Endodermal cell (in vitro differentiated cells): ENCODE measurements around the gene NUP62. TPM values are rescaled to one million over a fixed set of nuclear protein-coding genes. Genes with fewer than 3 reads are reported as not detected.

Source experiments
- DNase-seq: peaks from one replicate; pipeline ENCODE4 v3.0.0-alpha.2; 2017
- H3K27ac ChIP-seq: 2 replicates; pipeline ENCODE4 v1.5.1; 2013; ENCODE audit warnings: mild to moderate bottlenecking, low read depth, low read length, moderate library complexity
- H3K27me3 ChIP-seq: 2 replicates; pipeline ENCODE4 v1.6.1; 2013; ENCODE audit warnings: mild to moderate bottlenecking, low read length, moderate library complexity; ENCODE audit not compliant: insufficient read depth, control insufficient read depth, poor library complexity, severe bottlenecking
- H3K36me3 ChIP-seq: 2 replicates; pipeline ENCODE4 v1.7.0; 2013; ENCODE audit warnings: mild to moderate bottlenecking, low read length, moderate library complexity; ENCODE audit not compliant: control insufficient read depth, insufficient read depth
- H3K4me1 ChIP-seq: one replicate; pipeline ENCODE4 v1.7.0; 2013; ENCODE audit warnings: low read length; ENCODE audit not compliant: control insufficient read depth, insufficient read depth
- H3K4me3 ChIP-seq: 2 replicates; pipeline ENCODE4 v1.5.1; 2013; ENCODE audit warnings: mild to moderate bottlenecking, low read length, moderate library complexity
- H3K9ac ChIP-seq: 2 replicates; pipeline ENCODE4 v1.6.1; 2013; ENCODE audit warnings: mild to moderate bottlenecking, low read length, moderate library complexity; ENCODE audit not compliant: poor library complexity, severe bottlenecking; ENCODE audit errors: extremely low read depth
- H3K9me3 ChIP-seq: 2 replicates; pipeline ENCODE4 v1.6.1; 2013; ENCODE audit warnings: mild to moderate bottlenecking, low read length, moderate library complexity; ENCODE audit not compliant: control insufficient read depth
- H3K27ac Mint-ChIP-seq: 2 replicates; pipeline ENCODE4 v1.8.0; 2020; ENCODE audit warnings: mixed read lengths
- H3K27me3 Mint-ChIP-seq: 2 replicates; pipeline ENCODE4 v1.8.0; 2021; ENCODE audit warnings: mild to moderate bottlenecking, mixed read lengths; ENCODE audit not compliant: insufficient read depth
- H3K36me3 Mint-ChIP-seq: 2 replicates; pipeline ENCODE4 v1.8.0; 2020; ENCODE audit warnings: low read depth, mixed read lengths
- H3K4me1 Mint-ChIP-seq: 2 replicates; pipeline ENCODE4 v1.8.0; 2020; ENCODE audit warnings: mixed read lengths
- H3K4me3 Mint-ChIP-seq: 2 replicates; pipeline ENCODE4 v1.8.0; 2020; ENCODE audit warnings: mild to moderate bottlenecking, moderate library complexity, mixed read lengths
- H3K9me3 Mint-ChIP-seq: 2 replicates; pipeline ENCODE4 v1.8.0; 2020; ENCODE audit warnings: mild to moderate bottlenecking, mixed read lengths
- WGBS, 2 experiments: methylation state at CpG; one replicate each; pipeline versions ENCODE4 v1.1.5 to v1.1.7; 2013; ENCODE audit warnings: missing lambda C conversion rate in 2 of 2, mixed read lengths in 1 of 2; ENCODE audit not compliant: insufficient coverage in 1 of 2, insufficient read length in 1 of 2; 5-methylcytosine and 5-hydroxymethylcytosine counted together
- total RNA-seq, 2 donors: library from RNA; stranded (reverse); fragmentation: NEBNext Ultra II Directional in 1 of 2; extraction: Animal tissue kit (Norgen Biotek cat#: 25700) in 1 of 2; gene quantifications; 2 replicates in 1 of 2; 3 replicates in 1 of 2; pipeline ENCODE4 v1.2.1, GENCODE V29; 2021
- TF ChIP-seq, protein P1 (sequence below): fragments of 200-600 bp; sonication (generic); conservative IDR thresholded peaks from 2 replicates; pipeline ENCODE4 v1.5.0; 2021; ENCODE audit warnings: antibody characterized with exemption, mild to moderate bottlenecking

The NUP62 gene
- total RNA-seq, 2 donors from 2014 or later, result 84.9 to 96.4 TPM

DNA sequence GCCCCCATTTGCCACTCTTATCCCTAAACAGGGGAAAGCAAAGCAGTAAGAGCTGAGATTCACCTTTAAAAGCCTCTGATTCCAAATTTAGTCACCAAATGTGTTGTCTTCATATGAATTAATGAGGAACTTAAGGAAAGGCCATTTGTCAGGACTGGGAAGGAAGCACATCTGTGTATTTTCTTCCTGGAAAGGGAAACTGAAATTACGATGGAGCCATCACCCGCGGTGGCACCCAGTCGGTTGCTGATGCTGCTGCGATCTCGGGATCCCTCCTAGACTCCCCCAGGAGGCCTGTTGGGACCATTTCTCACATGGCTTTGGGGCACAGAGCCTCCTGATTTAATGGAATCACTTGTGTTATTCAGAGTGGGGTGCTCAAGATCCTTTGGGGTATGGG lies 25.2 kb downstream of the NUP62 start:
- no peaks in the 10 kb centered on the region for H3K27me3 ChIP-seq
- DNase-seq, result no peak
- no peak overlapping the region for H3K27ac ChIP-seq
- no peaks in the 10 kb centered on the region for H3K4me1 Mint-ChIP-seq
- H3K36me3 ChIP-seq, result peaks cover 19% of the 10 kb centered on the region
- no peak overlapping the region for H3K4me3 Mint-ChIP-seq
- 88 to 91% methylated on average over 6 of the region's 6 CpGs for WGBS, 2 experiments
- no peaks in the 10 kb centered on the region for H3K27me3 Mint-ChIP-seq
- H3K4me1 ChIP-seq, result no peaks in the 10 kb centered on the region
- no peaks in the 10 kb centered on the region for H3K9me3 ChIP-seq
- no peak overlapping the region for H3K4me3 ChIP-seq
- no peak overlapping the region for H3K27ac Mint-ChIP-seq
- TF ChIP-seq, protein P1, sequence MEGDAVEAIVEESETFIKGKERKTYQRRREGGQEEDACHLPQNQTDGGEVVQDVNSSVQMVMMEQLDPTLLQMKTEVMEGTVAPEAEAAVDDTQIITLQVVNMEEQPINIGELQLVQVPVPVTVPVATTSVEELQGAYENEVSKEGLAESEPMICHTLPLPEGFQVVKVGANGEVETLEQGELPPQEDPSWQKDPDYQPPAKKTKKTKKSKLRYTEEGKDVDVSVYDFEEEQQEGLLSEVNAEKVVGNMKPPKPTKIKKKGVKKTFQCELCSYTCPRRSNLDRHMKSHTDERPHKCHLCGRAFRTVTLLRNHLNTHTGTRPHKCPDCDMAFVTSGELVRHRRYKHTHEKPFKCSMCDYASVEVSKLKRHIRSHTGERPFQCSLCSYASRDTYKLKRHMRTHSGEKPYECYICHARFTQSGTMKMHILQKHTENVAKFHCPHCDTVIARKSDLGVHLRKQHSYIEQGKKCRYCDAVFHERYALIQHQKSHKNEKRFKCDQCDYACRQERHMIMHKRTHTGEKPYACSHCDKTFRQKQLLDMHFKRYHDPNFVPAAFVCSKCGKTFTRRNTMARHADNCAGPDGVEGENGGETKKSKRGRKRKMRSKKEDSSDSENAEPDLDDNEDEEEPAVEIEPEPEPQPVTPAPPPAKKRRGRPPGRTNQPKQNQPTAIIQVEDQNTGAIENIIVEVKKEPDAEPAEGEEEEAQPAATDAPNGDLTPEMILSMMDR, result no peak
- H3K36me3 Mint-ChIP-seq, result peaks cover 34% of the 10 kb centered on the region
- no peaks in the 10 kb centered on the region for H3K9me3 Mint-ChIP-seq
- H3K9ac ChIP-seq, result no peak overlapping the region

DNA sequence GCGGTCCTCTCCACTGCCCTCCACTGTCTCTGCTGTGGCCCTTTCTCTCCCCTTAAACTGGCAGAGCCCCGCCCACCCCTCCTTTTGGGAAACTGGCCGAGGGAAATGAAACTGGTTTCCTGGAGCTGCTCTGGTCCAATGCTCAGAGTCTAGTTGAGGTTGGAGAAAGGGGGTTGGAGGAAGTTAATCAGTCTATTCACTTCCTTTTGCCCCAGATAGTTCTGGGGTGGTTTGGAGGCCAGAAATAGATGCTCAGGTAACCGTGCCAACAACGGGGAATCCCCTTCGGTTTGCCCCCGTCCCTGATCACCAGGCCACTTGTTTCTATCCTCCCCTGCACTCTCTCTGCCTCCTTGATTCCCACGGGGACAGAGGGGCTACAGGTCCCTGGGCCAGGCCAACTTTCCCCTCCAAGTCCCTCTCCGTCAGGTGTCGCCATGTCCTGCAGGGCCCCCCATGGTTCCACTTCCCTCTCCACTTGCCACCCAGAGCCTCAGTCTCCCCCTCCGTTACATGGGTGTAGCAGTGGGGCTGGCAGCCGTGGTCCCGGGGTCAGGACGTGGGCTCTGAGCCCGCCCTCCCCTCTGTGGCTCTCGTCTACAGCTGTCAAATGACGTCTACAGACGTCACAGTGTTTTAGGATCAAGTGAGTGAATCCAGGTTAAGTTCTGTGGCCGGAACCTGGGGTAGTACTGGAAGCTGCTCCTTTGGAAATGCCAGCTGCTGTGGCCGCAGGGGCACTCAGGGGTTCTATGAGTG lies 32.3 kb downstream of the NUP62 start, which contains the start of gene IL4I1:
IL4I1 (minus strand) TSS at position 25 of the 759 bp plus-strand sequence. CDS start 727 bp downstream, outside the sequence.
- 77 to 85% methylated on average over 12 to 20 of the region's 20 CpGs for WGBS, 2 experiments
- no peaks in the 10 kb centered on the region for H3K9me3 Mint-ChIP-seq
- DNase-seq, result no peak
- H3K4me3 Mint-ChIP-seq, result no peak within 1 kb of the TSS
- H3K4me1 Mint-ChIP-seq, result no peaks in the 10 kb centered on the region
- Histone ChIP-seq H3K27me3 (no peaks in the 10 kb centered on the region), H3K4me3 (no peak within 1 kb of the TSS), H3K27ac (no peak within 1 kb of the TSS), H3K4me1 (no peaks in the 10 kb centered on the region), H3K9me3 (no peaks in the 10 kb centered on the region), H3K36me3 (no peaks in the 10 kb centered on the region), H3K9ac (no peak within 1 kb of the TSS)
- peaks cover 32% of the 10 kb centered on the region for H3K27me3 Mint-ChIP-seq
- TF ChIP-seq, protein P1, result no peak
- no peak within 1 kb of the TSS for H3K27ac Mint-ChIP-seq
- no peaks in the 10 kb centered on the region for H3K36me3 Mint-ChIP-seq

DNA sequence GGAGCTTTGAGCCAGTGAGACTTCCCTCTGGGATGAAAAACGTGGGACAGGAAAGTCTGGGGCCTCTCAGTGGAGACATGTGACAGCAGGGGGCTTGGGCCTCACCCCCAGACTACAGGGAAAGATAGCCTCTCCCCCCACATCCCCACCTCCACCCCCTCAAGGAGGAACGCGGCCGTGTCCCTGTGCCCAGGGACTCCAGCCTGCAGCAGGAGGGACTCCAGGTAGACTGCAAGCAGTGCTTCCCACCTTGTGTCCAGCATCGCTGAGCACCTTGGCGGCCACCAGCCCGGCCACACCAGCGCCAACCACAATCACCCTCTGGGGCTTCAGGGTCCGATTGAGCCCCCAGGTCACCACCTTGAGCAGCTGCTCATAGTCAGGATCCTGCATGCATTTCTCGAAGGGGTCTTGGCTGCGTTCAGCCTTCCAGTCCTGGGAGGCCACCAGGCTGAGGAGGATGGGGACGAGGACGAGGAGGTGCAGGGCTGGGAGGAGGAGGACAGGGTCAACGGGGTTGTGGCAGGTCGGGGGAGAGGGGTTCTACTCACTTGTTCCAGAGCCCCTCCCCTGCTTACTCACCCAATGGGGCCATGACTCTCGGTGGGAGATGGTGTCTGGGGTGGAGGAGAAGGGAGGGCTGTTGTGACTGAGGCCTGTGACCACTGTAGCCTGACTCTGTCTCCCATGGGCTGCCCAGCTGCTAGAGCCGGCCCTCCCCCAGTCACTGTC lies 33.6 kb downstream of the NUP62 start:
- no peak overlapping the region for H3K4me3 Mint-ChIP-seq
- no peaks in the 10 kb centered on the region for H3K4me1 Mint-ChIP-seq
- TF ChIP-seq, protein P1, result no peak
- 83 to 90% methylated on average over 12 to 14 of the region's 17 CpGs for WGBS, 2 experiments
- Histone ChIP-seq H3K4me1 (no peaks in the 10 kb centered on the region), H3K36me3 (no peaks in the 10 kb centered on the region), H3K9me3 (no peaks in the 10 kb centered on the region), H3K9ac (no peak overlapping the region), H3K27me3 (no peaks in the 10 kb centered on the region), H3K4me3 (no peak overlapping the region), H3K27ac (no peak overlapping the region)
- H3K36me3 Mint-ChIP-seq, result no peaks in the 10 kb centered on the region
- H3K9me3 Mint-ChIP-seq, result no peaks in the 10 kb centered on the region
- no peak overlapping the region for H3K27ac Mint-ChIP-seq
- DNase-seq, result no peak
- H3K27me3 Mint-ChIP-seq, result peaks cover 44% of the 10 kb centered on the region
